Ramos (cell line): ENCODE results near the gene CERK.
"Not testable (repeated sequence)": the region's sequence is repeated elsewhere in the genome, so short reads cannot be mapped to it uniquely, and the experiment has no call there.

Experiments
- in situ Hi-C: fragments of 300-500 bp; cut with MboI; formaldehyde crosslinking; loops from one replicate; pipeline ENCODE4 v1.14.3; 2022; ENCODE audit warnings: low sequenced_read_pairs; ENCODE audit not compliant: unreplicated experiment

Gene CERK, protein sequence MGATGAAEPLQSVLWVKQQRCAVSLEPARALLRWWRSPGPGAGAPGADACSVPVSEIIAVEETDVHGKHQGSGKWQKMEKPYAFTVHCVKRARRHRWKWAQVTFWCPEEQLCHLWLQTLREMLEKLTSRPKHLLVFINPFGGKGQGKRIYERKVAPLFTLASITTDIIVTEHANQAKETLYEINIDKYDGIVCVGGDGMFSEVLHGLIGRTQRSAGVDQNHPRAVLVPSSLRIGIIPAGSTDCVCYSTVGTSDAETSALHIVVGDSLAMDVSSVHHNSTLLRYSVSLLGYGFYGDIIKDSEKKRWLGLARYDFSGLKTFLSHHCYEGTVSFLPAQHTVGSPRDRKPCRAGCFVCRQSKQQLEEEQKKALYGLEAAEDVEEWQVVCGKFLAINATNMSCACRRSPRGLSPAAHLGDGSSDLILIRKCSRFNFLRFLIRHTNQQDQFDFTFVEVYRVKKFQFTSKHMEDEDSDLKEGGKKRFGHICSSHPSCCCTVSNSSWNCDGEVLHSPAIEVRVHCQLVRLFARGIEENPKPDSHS

DNA sequence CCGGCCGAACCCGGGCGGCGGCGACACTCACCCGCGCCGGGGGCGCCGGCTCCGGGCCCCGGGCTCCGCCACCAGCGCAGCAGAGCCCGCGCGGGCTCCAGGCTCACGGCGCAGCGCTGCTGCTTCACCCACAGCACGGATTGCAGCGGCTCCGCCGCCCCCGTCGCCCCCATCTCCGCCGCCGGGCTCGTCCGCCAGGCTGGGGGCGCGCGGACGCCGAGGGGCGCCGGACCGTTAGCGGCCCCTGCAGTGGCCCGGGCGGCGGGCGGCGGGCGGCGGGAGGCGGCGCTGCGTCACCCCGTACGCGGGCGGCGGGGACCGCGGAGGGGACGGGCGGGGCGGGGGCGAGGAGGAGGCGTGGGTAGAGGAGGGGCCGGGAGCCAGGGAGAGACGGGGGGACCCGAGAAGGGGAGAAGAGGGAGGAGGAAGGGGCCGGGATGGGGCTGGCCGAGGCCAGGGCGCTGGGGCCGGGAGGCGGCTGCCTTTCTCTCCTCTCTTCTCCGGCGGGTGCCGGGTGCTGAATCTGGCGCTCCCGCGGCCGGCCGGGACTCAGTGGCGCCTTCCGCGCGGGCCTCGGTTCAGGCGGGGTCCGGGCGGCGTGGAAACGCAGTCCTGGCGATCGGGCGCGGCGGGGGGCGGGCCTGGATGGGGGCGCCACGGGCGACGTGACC is at the start of gene CERK:
CERK (minus strand) TSS at position 277 of the 671 bp plus-strand sequence; CDS start at position 173, 104 bp downstream.
- in situ Hi-C loops = no loop called here

DNA sequence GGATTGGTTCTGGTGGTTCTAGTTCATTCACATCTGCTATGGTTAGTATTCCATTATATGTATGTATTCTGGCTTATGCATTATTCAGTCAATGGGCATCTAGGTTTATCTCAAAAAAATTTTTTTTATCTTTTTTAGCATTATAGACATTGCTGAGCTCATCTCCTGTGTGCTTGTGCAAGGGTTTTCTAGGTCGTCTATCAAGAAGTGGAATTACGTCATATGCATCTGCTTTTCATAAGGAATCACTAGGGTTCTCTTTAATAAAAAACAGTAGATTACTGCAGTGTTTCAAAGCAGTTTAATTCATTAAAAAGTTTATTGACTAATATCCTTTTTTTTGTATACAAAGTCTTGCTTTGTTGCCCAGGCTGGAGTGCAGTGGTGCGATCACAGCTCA is 45.7 kb upstream of the CERK start:
- in situ Hi-C loops = no loop called here

DNA sequence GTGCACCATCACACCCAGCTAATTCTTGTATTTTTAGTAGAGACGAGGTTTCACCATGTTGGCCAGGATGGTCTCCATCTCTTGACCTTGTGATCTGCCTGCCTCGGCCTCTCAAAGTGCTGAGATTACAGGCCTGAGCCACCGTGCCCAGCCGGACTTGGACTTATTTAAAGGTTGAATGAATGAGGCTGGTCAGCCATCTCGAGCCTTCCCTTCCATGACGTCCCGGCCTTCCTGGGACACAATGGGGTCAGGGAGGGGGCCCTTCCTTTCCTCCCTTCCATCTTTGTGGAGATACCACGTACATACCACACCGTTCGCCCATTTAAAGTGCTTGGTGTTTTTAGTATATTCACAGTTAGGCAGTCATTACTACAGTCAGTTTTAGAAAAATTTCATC is 44.1 kb upstream of the CERK start:
- in situ Hi-C loops = not testable (repeated sequence)

DNA sequence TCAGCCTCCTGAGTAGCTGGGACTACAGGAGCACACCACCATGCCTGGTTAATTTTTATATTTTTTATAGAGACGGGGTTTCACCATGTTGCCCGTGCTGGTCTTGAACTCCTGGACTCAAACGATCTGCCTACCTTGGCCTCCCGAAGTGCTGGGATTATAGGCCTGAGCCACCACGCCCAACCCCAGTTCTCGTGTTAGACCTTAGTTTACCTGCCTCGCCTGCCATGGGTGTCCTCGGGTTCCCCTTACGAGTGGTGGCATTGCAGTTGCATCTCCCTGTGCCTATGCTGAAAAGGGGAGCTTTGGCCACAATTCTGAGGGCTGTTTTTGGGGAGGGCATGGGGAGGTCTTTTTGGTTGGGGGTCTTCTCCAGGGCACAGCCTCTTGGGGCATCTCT is 43.2 kb upstream of the CERK start:
- in situ Hi-C loops = no loop called here

GRCh38 chr22:46780453-46780852 is 42.4 kb upstream of the CERK start:
- in situ Hi-C loops = no loop called here

DNA sequence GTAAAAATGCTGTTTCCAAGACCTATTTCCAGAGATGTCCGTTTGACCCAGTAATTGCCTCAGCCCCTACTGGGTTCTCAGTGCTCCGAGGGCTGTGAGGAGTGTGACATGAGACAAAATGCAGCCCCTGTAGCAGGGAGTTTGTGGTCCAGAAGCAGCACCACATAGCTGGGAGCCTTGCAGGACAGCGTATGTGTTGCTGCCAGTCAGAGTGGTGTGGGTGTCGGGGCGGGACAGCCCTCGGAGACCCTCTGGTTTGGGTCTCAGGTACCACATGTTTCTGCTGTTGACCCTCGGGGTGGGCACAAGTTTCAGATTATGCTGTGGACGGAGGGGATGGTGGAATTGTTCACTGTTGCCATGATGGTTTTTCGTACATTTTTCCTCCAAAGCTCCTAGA is 41.6 kb upstream of the CERK start:
- in situ Hi-C loops = no loop called here

DNA sequence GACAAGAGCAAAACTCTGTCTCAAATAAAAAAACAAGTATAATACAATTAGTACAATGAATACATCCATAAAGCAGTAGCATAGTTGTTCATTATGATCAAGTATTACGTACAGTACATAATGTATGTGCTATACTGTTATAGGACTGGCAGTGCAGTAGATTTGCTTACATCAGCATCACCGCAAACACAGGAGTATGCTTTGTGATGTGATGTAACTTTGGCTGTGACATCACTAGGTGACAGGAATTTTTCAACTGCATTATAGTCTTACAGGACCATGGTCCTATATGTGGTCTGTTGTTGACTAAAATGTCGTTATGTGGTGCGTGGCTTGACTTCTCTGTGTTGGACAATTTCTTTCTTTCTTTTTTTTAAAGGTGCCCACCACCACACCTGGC is 41.0 kb upstream of the CERK start:
- in situ Hi-C loops = no loop called here

DNA sequence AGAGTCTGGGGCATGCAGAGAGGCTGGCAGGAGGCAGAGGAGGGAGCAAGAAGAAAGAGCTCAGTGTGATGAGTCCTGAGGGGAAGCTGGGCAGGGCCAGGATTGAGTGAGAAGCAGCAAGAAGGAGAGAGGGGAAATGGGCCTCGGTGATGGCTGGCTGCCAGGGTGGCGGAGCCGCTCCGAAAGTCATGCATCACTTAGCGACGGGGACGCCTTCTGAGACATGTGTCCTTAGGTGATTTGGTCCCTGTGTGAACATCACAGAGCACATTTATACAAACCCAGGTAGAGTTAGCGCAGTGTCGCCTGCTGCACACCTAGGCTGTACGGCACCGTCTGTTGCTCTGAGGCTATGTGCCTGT is 39.5 kb upstream of the CERK start:
- in situ Hi-C loops = no loop called here

GRCh38 chr22:46776876-46777608 is 39.0 kb upstream of the CERK start:
- in situ Hi-C loops = no loop called here

GRCh38 chr22:46775850-46776826 is 38.1 kb upstream of the CERK start:
- in situ Hi-C loops = no loop called here

DNA sequence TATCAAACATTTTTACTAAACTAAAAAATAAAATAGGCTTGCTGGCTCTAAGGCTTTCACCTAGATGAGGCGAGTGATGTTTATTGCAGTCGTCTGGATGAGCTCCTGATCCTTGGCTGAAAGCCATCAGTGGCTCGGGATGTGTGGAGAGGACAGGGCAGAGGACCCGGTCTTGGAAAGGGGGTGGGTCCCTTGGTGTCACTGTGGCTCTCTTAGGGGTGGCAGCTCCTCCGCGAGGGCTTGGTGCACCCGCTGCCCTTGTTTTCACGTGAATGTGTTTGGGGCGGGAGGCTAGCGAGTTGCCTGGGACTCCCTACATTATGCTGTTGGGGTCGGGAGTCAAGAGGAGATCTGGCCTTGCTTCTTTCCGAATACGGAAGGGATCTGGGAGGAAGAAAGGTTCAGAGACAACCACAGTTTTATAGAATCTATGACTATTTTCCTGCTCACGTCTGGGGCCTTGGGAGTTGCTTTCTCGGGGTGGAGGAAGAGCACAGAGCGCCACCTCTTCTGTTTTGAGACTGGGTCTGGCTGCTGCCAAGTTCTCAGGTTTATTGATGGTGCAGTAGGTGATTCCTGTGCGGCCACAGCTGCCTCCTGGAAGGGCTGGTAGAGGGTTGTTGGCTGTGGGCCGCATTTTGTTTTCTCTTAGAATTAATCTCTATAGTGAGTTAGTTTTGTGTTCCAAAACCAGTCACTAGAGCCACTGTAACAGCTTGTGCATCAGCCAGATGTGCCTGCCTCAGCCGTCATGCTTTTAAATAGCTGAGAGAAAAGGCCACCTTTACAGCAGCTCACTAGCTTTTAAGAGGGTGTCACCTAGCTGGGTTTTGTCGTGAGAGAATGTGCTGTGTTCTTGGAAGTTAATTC is 37.2 kb upstream of the CERK start:
- in situ Hi-C loops = loop anchor here (25.0 kb wide), 2 partner anchors 988 to 1312 kb away; no protein-coding TSS in a partner anchor

DNA sequence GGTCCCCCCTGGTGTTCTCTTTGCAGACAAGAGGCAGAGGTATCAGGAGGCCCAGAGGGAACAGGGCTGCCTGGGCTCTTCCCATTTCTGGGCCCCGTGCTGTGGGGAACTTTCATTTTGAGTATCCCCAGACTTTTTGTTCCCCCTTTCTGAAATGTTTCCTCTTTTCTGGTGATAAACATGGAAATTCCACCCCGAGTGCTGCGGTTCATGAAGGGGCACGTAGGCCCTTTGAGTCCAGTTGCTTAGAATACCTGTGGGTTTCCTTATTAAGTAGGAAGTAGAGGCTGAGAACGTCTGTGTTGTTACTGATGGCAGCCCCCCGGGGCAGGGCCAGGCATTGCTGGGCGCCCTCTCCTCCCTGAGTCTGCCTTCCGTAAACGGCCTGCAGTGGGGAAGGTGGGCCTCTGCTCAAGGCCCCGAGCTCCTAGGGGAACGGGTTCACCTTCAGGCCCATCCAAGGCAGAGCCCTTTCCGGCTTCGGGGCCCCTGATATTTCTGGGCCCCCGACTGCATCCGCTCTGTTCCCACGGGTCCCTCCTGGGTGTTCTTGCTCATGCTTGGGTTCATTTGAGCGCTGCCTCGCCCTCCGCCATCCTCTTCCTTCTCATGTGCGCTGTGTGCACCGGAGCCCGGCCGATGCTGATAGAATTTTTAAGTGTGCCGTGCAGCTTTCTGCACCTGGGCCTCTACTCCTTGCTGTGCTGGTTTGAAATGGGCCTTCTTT is 36.4 kb upstream of the CERK start:
- in situ Hi-C loops = loop anchor here (25.0 kb wide), 2 partner anchors 987 to 1313 kb away; no protein-coding TSS in a partner anchor

- in situ Hi-C loops = loop anchor here (25.0 kb wide), 2 partner anchors 986 to 1314 kb away; no protein-coding TSS in a partner anchor
Measured at GRCh38 chr22:46773076-46773475, 35.0 kb upstream of the CERK start.

GRCh38 chr22:46770726-46771125 is 32.7 kb upstream of the CERK start:
- in situ Hi-C loops = loop anchor here (25.0 kb wide), 2 partner anchors 983 to 1317 kb away; no protein-coding TSS in a partner anchor

GRCh38 chr22:46770151-46770641 is 32.1 kb upstream of the CERK start:
- in situ Hi-C loops = loop anchor here (25.0 kb wide), 2 partner anchors 983 to 1317 kb away; no protein-coding TSS in a partner anchor

DNA sequence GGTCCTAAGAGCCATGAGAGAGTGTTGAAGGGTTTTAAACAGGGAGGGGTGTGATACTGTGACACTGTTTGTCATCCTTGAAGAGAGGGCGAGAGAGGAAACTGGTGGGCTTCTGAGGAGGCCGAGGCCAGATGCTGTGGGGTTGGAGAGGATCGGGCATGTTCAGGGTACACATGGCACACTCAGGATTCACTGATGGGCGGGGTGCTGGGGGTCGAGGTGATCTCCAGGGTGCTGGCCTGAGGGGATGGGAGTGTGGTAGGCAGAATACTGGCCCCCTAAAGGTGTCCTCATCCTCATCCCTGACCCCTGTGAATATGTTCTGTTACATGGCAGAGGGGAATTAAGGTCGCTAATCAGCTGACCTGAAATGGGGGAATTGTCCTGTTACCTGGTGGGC is 31.7 kb upstream of the CERK start:
- in situ Hi-C loops = loop anchor here (25.0 kb wide), 2 partner anchors 982 to 1318 kb away; no protein-coding TSS in a partner anchor

DNA sequence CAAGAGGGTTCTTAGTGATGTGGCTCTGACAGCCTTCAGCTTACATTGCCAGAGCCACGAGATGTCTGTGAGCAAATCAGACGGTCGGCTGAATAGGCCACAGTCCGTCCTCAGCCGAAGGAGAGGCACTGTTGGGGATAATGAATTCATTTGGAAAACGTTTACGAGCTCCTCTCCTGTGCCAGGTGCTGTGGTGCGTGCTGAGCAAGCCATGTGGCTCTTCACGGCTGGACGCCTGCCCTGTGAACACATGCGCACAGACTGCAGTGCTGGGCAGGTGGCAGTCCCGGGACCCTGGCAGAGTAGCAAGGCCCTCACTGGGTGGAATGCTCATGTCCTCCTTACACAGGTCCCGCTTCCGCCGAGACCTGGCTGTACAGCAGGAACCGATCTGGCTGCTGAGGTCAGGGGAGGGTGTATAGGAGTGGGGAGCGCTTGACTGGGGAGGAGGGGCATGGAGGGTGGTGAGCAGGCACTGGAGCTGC is 31.2 kb upstream of the CERK start:
- in situ Hi-C loops = loop anchor here (25.0 kb wide), 2 partner anchors 982 to 1318 kb away; no protein-coding TSS in a partner anchor
